ENCODE measurements around the gene CREBBP.

DNA sequence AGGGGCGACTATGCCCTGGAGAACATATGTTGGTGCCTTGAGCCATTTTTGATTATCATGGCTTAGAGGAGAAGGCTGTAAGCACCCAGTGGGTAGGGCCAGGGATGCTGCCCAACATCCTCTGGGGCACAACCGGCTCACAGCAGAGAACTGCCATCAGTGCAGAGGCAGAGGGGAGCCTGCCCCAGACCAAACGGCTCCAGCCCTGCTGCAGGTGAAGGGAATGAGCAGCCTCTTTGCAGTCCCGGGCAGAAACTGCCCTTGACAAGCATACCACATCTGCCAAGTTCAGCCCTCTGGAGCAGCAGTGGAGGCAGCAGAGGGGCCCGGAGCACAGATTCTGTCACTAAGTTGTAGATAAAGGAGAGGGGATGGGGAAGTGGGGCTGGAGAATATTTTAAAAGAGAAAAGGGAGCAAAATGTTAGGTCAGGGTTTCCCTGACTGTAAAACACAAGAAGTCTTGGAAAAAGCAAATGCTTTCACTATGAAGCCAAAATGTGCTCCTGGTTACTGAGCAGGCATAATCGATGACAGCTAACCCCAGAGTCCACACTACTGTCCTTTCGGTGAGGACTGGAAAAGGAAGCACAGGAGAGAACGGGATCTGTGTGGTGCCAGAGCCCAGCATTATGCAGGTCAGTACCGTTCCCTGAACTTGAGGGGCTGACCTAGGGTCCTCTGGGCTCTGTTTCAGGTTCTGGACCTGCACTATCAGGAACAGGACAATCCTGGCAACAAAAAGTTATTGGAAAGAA, 72.0 kb downstream of the CREBBP start:
- TF ChIP-seq, protein P1, sequence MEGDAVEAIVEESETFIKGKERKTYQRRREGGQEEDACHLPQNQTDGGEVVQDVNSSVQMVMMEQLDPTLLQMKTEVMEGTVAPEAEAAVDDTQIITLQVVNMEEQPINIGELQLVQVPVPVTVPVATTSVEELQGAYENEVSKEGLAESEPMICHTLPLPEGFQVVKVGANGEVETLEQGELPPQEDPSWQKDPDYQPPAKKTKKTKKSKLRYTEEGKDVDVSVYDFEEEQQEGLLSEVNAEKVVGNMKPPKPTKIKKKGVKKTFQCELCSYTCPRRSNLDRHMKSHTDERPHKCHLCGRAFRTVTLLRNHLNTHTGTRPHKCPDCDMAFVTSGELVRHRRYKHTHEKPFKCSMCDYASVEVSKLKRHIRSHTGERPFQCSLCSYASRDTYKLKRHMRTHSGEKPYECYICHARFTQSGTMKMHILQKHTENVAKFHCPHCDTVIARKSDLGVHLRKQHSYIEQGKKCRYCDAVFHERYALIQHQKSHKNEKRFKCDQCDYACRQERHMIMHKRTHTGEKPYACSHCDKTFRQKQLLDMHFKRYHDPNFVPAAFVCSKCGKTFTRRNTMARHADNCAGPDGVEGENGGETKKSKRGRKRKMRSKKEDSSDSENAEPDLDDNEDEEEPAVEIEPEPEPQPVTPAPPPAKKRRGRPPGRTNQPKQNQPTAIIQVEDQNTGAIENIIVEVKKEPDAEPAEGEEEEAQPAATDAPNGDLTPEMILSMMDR (IDR thresholded peaks at IDR 0.05): no peak
- TF ChIP-seq POLR2A (IDR thresholded peaks at IDR 0.05) (no peak), EP300 (IDR thresholded peaks at IDR 0.05) (no peak)
